ENCODE measurements around the gene PPFIBP2. TPM values are rescaled to one million over a fixed set of nuclear protein-coding genes. Genes with fewer than 3 reads are reported as not detected.
A peak's percentile ranks its signal among the peaks of the same experiment; 100 is the strongest.

The PPFIBP2 gene
- total RNA-seq, 4 donors from 2014 or later, result 7.5 to 12.5 (median 10.0) TPM

DNA sequence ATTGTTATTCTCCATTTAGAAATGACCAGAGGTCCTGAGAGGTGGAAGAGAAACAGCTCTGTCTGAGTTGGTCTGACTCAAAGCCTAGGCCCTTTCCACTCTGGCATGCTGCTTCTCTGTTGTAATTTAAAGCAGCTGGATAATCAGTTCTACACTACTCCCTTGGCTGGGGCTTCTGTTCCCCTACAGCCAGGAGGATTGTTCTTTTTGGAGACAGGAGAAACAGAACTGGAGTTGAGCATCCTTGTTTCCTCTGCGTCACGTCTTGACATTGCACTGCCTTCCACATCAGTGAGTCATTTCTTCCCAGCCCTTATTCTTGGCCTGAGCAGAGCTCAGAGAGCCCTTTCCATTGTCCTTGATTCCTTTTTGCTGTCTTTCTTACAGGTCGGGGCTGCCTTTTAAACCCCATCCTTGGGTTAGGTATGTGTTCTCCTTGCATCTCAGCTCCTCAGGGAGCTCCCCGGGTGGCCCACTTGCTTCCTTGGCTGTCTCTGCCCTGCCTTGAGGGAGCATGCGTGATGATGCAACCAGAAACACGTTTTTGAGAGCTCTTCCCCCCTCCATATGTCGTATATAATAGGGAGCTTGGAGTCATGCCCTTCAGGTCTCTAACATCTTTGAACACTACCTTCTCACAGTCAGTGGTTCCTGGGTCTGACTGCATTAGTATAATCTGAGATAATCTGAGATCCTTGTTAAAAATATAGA, 123.8 kb downstream of the PPFIBP2 start:
- 70% methylated on average over 7 of the region's 7 CpGs for WGBS
- DNase-seq (ENCODE audit: extremely low spot score), result no peak
- peak overlapping the region; percentile 55 to 73 (median 62) for H3K27ac ChIP-seq (replicated peaks in 1 of 4)
- no peak for TF ChIP-seq POLR2A (IDR thresholded peaks at IDR 0.05; ENCODE audit: low read depth)
- TF ChIP-seq EP300 (IDR thresholded peaks at IDR 0.05), result no peak
- TF ChIP-seq POLR2AphosphoS5 (IDR thresholded peaks at IDR 0.05), result peak; percentile 41 to 49
- TF ChIP-seq, protein P1, sequence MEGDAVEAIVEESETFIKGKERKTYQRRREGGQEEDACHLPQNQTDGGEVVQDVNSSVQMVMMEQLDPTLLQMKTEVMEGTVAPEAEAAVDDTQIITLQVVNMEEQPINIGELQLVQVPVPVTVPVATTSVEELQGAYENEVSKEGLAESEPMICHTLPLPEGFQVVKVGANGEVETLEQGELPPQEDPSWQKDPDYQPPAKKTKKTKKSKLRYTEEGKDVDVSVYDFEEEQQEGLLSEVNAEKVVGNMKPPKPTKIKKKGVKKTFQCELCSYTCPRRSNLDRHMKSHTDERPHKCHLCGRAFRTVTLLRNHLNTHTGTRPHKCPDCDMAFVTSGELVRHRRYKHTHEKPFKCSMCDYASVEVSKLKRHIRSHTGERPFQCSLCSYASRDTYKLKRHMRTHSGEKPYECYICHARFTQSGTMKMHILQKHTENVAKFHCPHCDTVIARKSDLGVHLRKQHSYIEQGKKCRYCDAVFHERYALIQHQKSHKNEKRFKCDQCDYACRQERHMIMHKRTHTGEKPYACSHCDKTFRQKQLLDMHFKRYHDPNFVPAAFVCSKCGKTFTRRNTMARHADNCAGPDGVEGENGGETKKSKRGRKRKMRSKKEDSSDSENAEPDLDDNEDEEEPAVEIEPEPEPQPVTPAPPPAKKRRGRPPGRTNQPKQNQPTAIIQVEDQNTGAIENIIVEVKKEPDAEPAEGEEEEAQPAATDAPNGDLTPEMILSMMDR (IDR thresholded peaks at IDR 0.05), result no peak
- H3K4me3 ChIP-seq, result no peak overlapping the region
- intact Hi-C loops (cut with DNase I), result no loop called here
- H3K9me3 ChIP-seq, result no peaks in the 10 kb centered on the region
- peaks cover 4 to 85% (median 35%) of the 10 kb centered on the region in 4 donors for H3K36me3 ChIP-seq
- H3K4me1 ChIP-seq, result peaks cover 0 to 18% (median 5%) of the 10 kb centered on the region in 4 donors
- no peaks in the 10 kb centered on the region for H3K27me3 ChIP-seq

DNA sequence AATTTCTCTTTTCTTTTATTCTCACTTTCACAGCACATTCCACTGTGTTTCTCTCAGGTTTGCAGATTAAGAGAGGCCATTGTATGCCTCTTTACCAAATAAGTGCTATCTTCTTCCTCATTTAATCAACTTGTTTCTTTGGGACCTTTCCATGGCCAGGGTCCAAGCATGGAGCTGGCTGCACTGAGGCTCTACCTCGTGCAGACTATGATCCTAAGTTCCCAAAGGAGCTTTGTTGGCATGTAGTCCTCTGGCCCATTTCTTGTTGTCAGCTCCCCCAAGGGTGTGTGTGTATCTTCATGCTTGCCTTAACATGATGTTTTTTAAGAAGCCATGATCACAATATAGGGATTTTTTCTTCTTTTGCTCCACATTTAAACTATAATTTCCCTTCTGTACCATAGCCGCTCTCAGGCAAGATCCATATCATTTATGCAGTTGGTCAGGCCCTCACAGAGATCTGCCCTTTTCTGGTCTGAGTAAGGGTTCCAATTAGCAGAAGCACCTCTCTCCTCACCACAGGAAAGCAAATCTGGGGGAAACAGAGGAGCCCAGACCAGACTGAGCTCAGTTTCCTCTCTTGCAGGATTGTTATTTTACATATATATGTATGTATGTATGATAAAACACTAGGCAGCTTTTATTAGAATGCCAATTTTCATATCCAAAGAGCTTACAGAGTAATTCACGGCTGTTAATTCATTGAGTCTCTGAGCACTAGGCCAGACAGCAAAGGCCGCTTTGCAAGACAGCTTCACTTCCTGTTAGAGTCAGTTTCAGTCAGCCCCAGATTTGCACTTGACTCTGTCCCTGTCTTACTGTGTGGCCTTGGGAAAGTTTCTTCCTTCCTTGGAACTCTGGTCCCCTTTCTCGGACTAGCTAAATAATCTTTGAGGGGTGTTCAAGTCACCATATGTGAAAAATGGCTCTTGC, 125.2 kb downstream of the PPFIBP2 start:
- intact Hi-C loops (cut with DNase I), result no loop called here
- H3K9me3 ChIP-seq, result no peaks in the 10 kb centered on the region
- H3K4me3 ChIP-seq, result no peak overlapping the region
- TF ChIP-seq POLR2AphosphoS5 (IDR thresholded peaks at IDR 0.05), result peak in 1 of 2 donors; percentile 18
- TF ChIP-seq, protein P1 (IDR thresholded peaks at IDR 0.05), result no peak
- H3K36me3 ChIP-seq, result peaks cover 0 to 84% (median 33%) of the 10 kb centered on the region in 4 donors
- H3K27ac ChIP-seq (replicated peaks in 1 of 4), result peak overlapping the region; percentile 50 to 73 (median 59)
- DNase-seq (ENCODE audit: extremely low spot score), result no peak
- H3K4me1 ChIP-seq, result peaks cover 0 to 18% (median 5%) of the 10 kb centered on the region in 4 donors
- H3K27me3 ChIP-seq, result no peaks in the 10 kb centered on the region
- WGBS, result 74% methylated on average over 5 of the region's 5 CpGs

DNA sequence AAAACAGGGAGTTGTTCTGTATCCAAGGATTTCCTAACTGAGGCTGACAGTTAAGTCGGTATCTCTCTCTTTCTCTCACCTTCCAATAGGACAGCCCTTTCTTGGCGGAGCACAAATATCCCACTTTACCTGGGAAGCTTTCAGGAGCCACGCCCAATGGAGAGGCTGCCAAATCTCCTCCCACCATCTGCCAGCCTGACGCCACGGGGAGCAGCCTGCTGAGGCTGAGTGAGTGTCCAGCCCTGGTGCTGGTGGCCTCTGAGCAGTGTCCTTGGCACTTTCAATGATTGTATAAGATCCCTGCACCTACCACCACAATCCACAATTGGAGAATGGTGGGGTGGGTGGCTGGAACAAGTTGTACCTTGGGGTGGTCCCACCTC, 125.8 kb downstream of the PPFIBP2 start:
- H3K9me3 ChIP-seq, result no peaks in the 10 kb centered on the region
- no peaks in the 10 kb centered on the region for H3K27me3 ChIP-seq
- TF ChIP-seq, protein P1 (IDR thresholded peaks at IDR 0.05), result no peak
- no peak for TF ChIP-seq POLR2AphosphoS5 (IDR thresholded peaks at IDR 0.05)
- no peak for TF ChIP-seq EP300 (IDR thresholded peaks at IDR 0.05)
- no peak for TF ChIP-seq POLR2A (IDR thresholded peaks at IDR 0.05; ENCODE audit: low read depth)
- H3K36me3 ChIP-seq, result peaks cover 0 to 78% (median 31%) of the 10 kb centered on the region in 4 donors
- no peak for DNase-seq (ENCODE audit: extremely low spot score)
- intact Hi-C loops (cut with DNase I), result no loop called here
- H3K27ac ChIP-seq (replicated peaks in 1 of 4), result peak overlapping the region in 1 of 4 donors; percentile 50
- peaks cover 0 to 18% (median 5%) of the 10 kb centered on the region in 4 donors for H3K4me1 ChIP-seq
- no peak overlapping the region for H3K4me3 ChIP-seq
- WGBS, result 79% methylated on average over 2 of the region's 5 CpGs

DNA sequence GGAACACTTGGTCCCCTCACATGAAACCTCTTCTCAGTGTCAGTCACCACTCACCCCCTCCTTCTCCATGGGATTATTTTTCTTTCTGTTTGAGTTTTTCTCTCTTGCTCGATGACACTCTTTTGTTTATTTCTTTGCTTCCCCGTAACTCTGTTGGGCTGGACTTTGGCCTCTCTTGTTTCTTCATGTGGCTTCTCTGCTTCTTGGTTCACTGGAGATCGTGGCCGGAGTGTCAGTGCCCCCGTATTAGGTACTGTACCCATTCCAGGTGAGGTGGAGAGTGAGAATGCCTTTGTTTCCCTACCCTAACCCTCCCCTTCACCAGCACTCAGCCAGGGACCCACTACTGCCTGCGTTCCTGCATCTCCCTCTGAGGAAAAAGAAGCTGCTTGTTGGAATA, 127.0 kb downstream of the PPFIBP2 start:
- Histone ChIP-seq H3K27me3 (no peaks in the 10 kb centered on the region), H3K27ac (replicated peaks in 1 of 4) (no peak overlapping the region), H3K9me3 (no peaks in the 10 kb centered on the region), H3K4me1 (peaks cover 0 to 18% (median 5%) of the 10 kb centered on the region in 4 donors), H3K36me3 (peaks cover 0 to 71% (median 27%) of the 10 kb centered on the region in 4 donors), H3K4me3 (no peak overlapping the region)
- TF ChIP-seq, protein P1 (IDR thresholded peaks at IDR 0.05), result no peak
- TF ChIP-seq EP300 (IDR thresholded peaks at IDR 0.05) (no peak), POLR2A (IDR thresholded peaks at IDR 0.05; ENCODE audit: low read depth) (no peak), POLR2AphosphoS5 (IDR thresholded peaks at IDR 0.05) (no peak)
- no peak for DNase-seq (ENCODE audit: extremely low spot score)
- intact Hi-C loops (cut with DNase I), result no loop called here
- WGBS, result 79% methylated on average over 6 of the region's 6 CpGs

Data from esophagus muscularis mucosa (tissue), 4 donors.